Breast epithelium (tissue), 4 donors: ENCODE data around the gene AGBL5. TPM values are rescaled to one million over a fixed set of nuclear protein-coding genes. Genes with fewer than 3 reads are reported as not detected.

Source experiments
- DNase-seq, 2 donors: peaks; one replicate each; pipeline ENCODE4 v3.0.0-alpha.2; 2019; ENCODE audit warnings: low spot score in 2 of 2
- H3K27ac ChIP-seq, 2 donors: fragments of 200-600 bp; sonication (generic) in 1 of 2; one replicate each; pipeline ENCODE4 v1.5.1; 2016 to 2019; ENCODE audit warnings: mild to moderate bottlenecking in 1 of 2
- H3K27me3 ChIP-seq, 2 donors: fragments of 200-600 bp; sonication (generic) in 1 of 2; one replicate each; pipeline versions ENCODE4 v1.5.1 to v1.6.0; 2017 to 2019; ENCODE audit warnings: control low read depth in 1 of 2, mild to moderate bottlenecking in 1 of 2
- H3K36me3 ChIP-seq: fragments of 200-600 bp; one replicate; pipeline ENCODE4 v1.5.1; 2019
- H3K4me1 ChIP-seq, 2 donors: fragments of 200-600 bp; sonication (generic); one replicate each; pipeline ENCODE4 v1.5.1; 2016 to 2019; ENCODE audit warnings: control low read depth in 1 of 2
- H3K4me3 ChIP-seq, 3 donors: fragments of 200-600 bp; sonication (generic); 1 replicate in 2 of 3; 2 replicates in 1 of 3; pipeline ENCODE4 v1.5.1; 2016 to 2019; ENCODE audit warnings: mild to moderate bottlenecking in 3 of 3, moderate library complexity in 2 of 3
- H3K9me3 ChIP-seq, 2 donors: fragments of 200-600 bp; sonication (generic) in 1 of 2; one replicate each; pipeline ENCODE4 v1.5.1; 2016 to 2019; ENCODE audit warnings: control low read depth in 1 of 2
- POLR2A ChIP-seq: fragments of 450-650 bp; IDR thresholded peaks from one replicate; pipeline ENCODE4 v1.6.1; 2016; ENCODE audit warnings: antibody characterized with exemption, mild to moderate bottlenecking, moderate library complexity
- POLR2AphosphoS5 ChIP-seq, 3 donors: sonication (generic); formaldehyde crosslinking; IDR thresholded peaks; one replicate each; pipeline ENCODE4 v1.6.1; 2017; ENCODE audit warnings: antibody characterized with exemption in 3 of 3
- intact Hi-C: fragments of 100-400 bp; cut with DNase I; formaldehyde crosslinking; loops from one replicate; pipeline ENCODE4 v1.15.1; 2023; ENCODE audit warnings: low total_unique reads
- total RNA-seq, 3 donors: library from RNA; depleted of rRNA; stranded (reverse); fragments of >200 nt; gene quantifications; one replicate each; pipeline ENCODE4 v1.1.0, GENCODE V29; 2016
- TF ChIP-seq, protein P1 (sequence below), 3 donors: fragments of 450-650 bp; IDR thresholded peaks; one replicate each; pipeline ENCODE4 v1.5.1; 2016 to 2017; ENCODE audit warnings: antibody characterized with exemption in 3 of 3, mild to moderate bottlenecking in 3 of 3, moderate library complexity in 3 of 3

Gene AGBL5
- total RNA-seq, 3 donors from 2014 or later = 12.5 to 21.5 (median 16.1) TPM

DNA sequence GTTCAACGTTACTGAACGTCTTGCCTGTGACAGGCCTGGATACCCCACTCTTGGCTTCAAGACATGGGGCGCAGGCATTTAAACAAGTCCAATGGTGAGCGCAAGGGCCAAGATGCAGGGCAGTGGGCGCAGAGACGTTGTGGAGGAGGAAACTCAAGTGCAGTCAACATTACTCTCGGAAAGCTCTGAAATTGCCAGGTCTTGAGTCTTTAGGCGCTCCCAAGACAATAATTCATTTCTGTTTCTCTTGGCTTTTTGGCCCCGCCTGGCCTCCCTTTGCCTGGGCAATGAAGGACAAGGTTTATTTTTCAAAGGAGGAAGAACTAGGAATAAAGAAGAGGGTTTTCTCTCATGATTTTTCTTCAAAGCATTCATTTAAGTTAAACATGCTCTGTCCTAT lies 32.0 kb upstream of the AGBL5 start:
- Histone ChIP-seq H3K27ac (peak overlapping the region; percentile 80 to 82), H3K4me3 (no peak overlapping the region), H3K27me3 (no peaks in the 10 kb centered on the region), H3K4me1 (peaks cover 0 to 14% of the 10 kb centered on the region in 2 donors), H3K9me3 (no peaks in the 10 kb centered on the region), H3K36me3 (no peaks in the 10 kb centered on the region)
- DNase-seq = no peak
- TF ChIP-seq POLR2A (no peak), POLR2AphosphoS5 (IDR thresholded peaks at IDR 0.05) (no peak)
- TF ChIP-seq, protein P1, sequence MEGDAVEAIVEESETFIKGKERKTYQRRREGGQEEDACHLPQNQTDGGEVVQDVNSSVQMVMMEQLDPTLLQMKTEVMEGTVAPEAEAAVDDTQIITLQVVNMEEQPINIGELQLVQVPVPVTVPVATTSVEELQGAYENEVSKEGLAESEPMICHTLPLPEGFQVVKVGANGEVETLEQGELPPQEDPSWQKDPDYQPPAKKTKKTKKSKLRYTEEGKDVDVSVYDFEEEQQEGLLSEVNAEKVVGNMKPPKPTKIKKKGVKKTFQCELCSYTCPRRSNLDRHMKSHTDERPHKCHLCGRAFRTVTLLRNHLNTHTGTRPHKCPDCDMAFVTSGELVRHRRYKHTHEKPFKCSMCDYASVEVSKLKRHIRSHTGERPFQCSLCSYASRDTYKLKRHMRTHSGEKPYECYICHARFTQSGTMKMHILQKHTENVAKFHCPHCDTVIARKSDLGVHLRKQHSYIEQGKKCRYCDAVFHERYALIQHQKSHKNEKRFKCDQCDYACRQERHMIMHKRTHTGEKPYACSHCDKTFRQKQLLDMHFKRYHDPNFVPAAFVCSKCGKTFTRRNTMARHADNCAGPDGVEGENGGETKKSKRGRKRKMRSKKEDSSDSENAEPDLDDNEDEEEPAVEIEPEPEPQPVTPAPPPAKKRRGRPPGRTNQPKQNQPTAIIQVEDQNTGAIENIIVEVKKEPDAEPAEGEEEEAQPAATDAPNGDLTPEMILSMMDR (IDR thresholded peaks at IDR 0.05) = no peak
- intact Hi-C loops = loop anchor here (10.0 kb wide), 1 partner anchor 55 kb away; no protein-coding TSS in a partner anchor

DNA sequence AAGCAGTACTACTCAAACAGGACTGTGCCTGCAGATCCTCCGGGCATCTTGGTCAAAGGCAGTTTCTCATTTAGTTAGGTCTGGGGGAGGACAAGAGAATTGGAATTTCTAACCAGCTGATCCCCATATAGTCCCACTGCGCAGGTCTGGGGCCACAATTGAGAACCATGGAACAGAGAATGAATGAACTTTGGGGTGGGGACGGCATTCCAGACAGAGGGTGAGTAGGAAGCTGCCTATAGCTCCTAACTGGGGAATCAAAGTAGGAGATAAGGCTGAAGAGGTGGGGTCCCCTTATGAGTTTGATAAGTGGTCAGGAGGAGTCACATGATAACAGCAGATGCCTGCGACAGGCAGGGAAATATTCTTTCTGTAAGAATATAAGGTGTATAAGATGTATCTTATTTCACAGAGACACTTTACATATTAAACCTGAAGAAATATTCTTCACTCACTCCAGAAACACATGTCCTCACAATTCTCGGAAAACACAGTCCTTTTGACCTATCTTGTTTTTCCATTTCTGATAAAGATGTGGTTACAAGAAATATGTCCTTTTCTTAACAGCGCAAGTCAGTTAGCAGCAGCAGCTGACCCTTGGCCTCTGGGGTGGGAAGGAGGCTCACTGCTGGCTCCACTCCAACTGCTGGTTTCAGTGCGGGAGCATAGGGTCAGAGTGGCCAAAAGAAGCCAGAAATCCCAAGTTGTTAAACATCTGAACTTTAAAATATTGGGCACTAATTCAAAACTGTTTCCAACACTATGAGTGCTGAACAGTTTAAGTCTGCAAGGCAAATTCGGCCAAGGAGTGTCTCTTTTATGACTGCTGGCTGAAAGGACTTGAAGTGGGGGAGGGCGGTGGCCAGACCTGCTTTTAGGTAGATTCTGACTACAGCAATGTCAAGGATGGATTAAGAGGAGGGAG lies 31.3 kb upstream of the AGBL5 start:
- peak overlapping the region; percentile 80 to 82 for H3K27ac ChIP-seq
- TF ChIP-seq, protein P1 (IDR thresholded peaks at IDR 0.05) = no peak
- TF ChIP-seq POLR2AphosphoS5 (IDR thresholded peaks at IDR 0.05) (peak in 1 of 3 donors; percentile 43), POLR2A (no peak)

DNA sequence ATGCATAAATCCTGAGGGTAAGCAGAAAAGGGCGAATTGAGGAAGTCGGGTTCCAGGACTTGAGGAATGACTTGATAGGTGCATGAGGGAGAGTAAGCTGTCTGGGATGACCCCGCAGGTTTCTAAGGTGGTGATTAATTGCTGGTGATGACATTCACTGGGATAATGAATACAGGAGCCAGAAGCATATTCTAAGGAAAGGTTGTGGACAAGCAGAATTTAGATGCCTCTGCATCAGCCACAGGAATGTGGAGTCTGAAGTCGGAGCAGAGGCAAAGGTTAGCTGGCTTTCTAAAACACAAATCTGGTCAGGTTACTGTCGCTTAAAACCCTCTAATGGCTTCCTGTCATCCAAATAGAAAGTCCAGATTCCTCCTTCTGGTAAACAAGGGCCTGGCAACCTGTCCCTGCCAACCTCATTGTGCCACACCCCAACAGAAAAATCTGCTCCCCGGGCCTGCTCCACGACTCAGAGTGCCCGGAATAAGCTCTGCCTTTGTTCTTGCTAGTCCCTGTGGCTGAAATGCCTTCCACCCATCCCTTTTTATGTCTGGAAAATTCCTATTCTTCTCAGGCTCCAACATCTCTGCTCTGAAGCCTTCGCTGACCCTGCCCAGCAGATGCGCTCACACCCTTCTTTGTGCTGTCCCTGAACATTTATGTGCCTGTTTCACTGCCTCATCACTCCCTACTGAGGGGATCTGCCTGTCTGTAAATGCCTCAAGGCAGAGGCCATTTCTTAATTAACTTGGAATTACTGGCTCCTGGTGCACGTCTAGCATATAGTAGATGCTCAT lies 30.0 kb upstream of the AGBL5 start:
- H3K4me3 ChIP-seq = peak overlapping the region in 1 of 3 donors; percentile 8
- H3K27ac ChIP-seq = peak overlapping the region; percentile 80 to 82
- H3K36me3 ChIP-seq = no peaks in the 10 kb centered on the region
- DNase-seq = peak in 1 of 2 donors; percentile 80
- H3K4me1 ChIP-seq = peaks cover 0 to 14% of the 10 kb centered on the region in 2 donors
- TF ChIP-seq POLR2A = no peak
- no peak for TF ChIP-seq POLR2AphosphoS5 (IDR thresholded peaks at IDR 0.05)
- TF ChIP-seq, protein P1 (IDR thresholded peaks at IDR 0.05) = peak in 1 of 3 donors; percentile 22
- no peaks in the 10 kb centered on the region for H3K27me3 ChIP-seq
- intact Hi-C loops = no loop called here
- no peaks in the 10 kb centered on the region for H3K9me3 ChIP-seq

More for the DNA sequence above, 31.3 kb upstream of the AGBL5 start:
- Histone ChIP-seq H3K9me3 (no peaks in the 10 kb centered on the region), H3K27me3 (no peaks in the 10 kb centered on the region), H3K36me3 (no peaks in the 10 kb centered on the region), H3K4me3 (no peak overlapping the region), H3K4me1 (peaks cover 0 to 14% of the 10 kb centered on the region in 2 donors)
- DNase-seq = no peak
- intact Hi-C loops = loop anchor here (10.0 kb wide), 1 partner anchor 55 kb away; no protein-coding TSS in a partner anchor

DNA sequence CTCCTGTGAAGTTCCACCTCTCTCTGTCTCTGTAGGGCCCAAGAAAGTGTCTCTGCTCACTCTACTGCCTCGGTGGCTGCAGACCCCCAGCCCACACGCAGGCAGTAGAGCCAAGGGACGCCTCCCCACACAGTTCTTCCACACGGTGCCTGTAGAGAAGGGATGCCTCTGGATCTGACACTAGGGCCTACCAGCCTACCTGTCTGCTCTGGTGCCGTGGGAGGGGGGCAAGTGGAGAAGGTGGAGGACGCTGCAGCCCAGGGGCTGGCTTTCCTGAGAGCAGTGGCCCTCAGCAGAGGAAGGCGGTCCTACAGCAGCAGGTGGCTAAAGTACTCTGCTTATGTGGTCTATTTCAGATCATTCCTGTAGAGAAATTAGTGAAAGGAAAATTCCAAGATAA lies 27.7 kb upstream of the AGBL5 start:
- intact Hi-C loops = no loop called here
- no peak for DNase-seq
- Histone ChIP-seq H3K4me3 (no peak overlapping the region), H3K36me3 (no peaks in the 10 kb centered on the region), H3K27me3 (no peaks in the 10 kb centered on the region), H3K4me1 (peaks cover 0 to 14% of the 10 kb centered on the region in 2 donors), H3K27ac (peak overlapping the region in 1 of 2 donors; percentile 80), H3K9me3 (no peaks in the 10 kb centered on the region)
- TF ChIP-seq POLR2A (no peak), POLR2AphosphoS5 (IDR thresholded peaks at IDR 0.05) (no peak)
- TF ChIP-seq, protein P1 (IDR thresholded peaks at IDR 0.05) = no peak
